H1 (cell line): Measurements from ENCODE around the gene CKS1B. TPM values are rescaled to one million over a fixed set of nuclear protein-coding genes. Genes with fewer than 3 reads are reported as not detected.
A peak's percentile ranks its signal among the peaks of the same experiment; 100 is the strongest.

Experiments
- CREB1 ChIP-seq: IDR thresholded peaks from 2 replicates; pipeline ENCODE4 v1.6.1; 2012; ENCODE audit warnings: inconsistent platforms
- MAX ChIP-seq: IDR thresholded peaks from 2 replicates; pipeline ENCODE4 v1.6.1; 2012; ENCODE audit warnings: inconsistent platforms
- RXRA ChIP-seq: IDR thresholded peaks from 2 replicates; pipeline ENCODE4 v1.6.1; 2011; ENCODE audit warnings: low read depth, mild to moderate bottlenecking, low read length, moderate library complexity; ENCODE audit not compliant: insufficient read depth
- SP4 ChIP-seq: IDR thresholded peaks from 2 replicates; pipeline ENCODE4 v1.6.1; 2012; ENCODE audit warnings: low read length, inconsistent platforms
- TBP ChIP-seq: IDR thresholded peaks from 2 replicates; pipeline ENCODE4 v1.6.1; 2011; ENCODE audit warnings: low read depth, low read length, improper control_type of control experiment
- polyA plus RNA-seq, 7 experiments: library from polyadenylated mRNA; depleted of rRNA in 3 of 7; stranded (reverse) in 5 of 7; unstranded in 2 of 7; fragments of >200 nt in 5 of 7; fragments of 200-250 nt in 2 of 7; gene quantifications; 1 replicate in 5 of 7; 2 replicates in 1 of 7; 4 replicates in 1 of 7; pipeline versions ENCODE4 v1.2.1 to v1.2.3, GENCODE V29; 2011 to 2013; ENCODE audit warnings: missing spikeins in 2 of 7, mixed read lengths in 2 of 7
- total RNA-seq: library from RNA; stranded (reverse); fragmentation: NEBNext Ultra II Directional; extraction: Animal tissue kit (Norgen Biotek cat#: 25700); gene quantifications from 2 replicates; pipeline ENCODE4 v1.2.1, GENCODE V29; 2021
- TF ChIP-seq, protein P1 (sequence below): IDR thresholded peaks from 2 replicates; pipeline ENCODE4 v1.6.1; 2012; ENCODE audit warnings: low read length, inconsistent platforms

The CKS1B gene
- total and polyA plus RNA-seq, 2 of the 8 experiments (the other 6 are each of a cell fraction or from before 2014, with no cell fraction given) = 294 to 1,025 TPM

- TF ChIP-seq, protein P1, sequence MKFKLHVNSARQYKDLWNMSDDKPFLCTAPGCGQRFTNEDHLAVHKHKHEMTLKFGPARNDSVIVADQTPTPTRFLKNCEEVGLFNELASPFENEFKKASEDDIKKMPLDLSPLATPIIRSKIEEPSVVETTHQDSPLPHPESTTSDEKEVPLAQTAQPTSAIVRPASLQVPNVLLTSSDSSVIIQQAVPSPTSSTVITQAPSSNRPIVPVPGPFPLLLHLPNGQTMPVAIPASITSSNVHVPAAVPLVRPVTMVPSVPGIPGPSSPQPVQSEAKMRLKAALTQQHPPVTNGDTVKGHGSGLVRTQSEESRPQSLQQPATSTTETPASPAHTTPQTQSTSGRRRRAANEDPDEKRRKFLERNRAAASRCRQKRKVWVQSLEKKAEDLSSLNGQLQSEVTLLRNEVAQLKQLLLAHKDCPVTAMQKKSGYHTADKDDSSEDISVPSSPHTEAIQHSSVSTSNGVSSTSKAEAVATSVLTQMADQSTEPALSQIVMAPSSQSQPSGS = peak; percentile 10; the same call in 1 of the 2 replicates
- TF ChIP-seq CREB1 (0 out of 2 replicates have a peak, but pooled peaks have one; percentile 9), RXRA (no peak), SP4 (peak; percentile 71; the same call in 1 of the 2 replicates), TBP (peak; percentile 82), MAX (no peak)
- TF ChIP-seq, all 59 proteins: peak for 18
Measured at GRCh38 chr1:154970631-154971340, 3.7 kb upstream of the CKS1B start, which contains the start of gene SHC1 (continued).
